ENCODE measurements around the gene GIPC1.
"Not testable (repeated sequence)": the region's sequence is repeated elsewhere in the genome, so short reads cannot be mapped to it uniquely, and the experiment has no call there.

GIPC1 gene

DNA sequence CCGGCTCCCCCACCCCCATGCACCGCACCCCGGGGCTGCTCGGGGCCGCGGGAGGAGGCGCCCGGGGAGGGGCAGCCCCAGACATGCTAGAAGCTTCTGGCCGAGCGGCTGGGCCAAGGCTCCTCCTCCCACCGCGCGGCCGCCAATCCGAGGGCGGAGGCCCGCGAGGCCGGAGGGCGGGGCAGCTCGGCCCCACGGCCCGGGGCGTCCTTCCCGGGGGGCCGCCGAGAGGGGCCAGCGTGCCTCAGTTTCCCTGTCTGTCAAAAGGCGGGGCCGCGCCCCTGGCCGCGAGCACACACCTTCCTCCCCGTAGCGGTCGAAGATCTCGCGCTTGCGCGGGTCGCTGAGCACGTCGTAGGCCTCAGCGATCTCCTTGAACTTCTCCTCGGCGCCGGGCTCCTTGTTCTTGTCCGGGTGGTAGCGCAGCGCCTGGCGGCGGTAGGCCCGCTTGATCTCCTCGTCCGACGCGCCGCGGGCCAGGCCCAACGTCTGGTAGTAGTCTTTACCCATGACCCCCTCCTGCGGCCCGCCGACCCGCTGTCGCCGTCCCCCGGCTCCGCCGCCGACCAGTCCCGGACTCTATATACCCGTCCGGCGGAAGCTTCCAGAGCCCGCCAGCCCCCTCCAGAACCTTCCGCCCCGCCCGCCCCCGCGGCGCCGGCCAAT, 22.0 kb upstream of the GIPC1 start, which contains the start of gene DNAJB1:
TSS of gene DNAJB1 (minus strand) at position 558 of the 666 bp plus-strand sequence. CDS start at position 510, 48 bp downstream.
- peak; percentile 99 for DNase-seq (ENCODE audit: low spot score)

DNA sequence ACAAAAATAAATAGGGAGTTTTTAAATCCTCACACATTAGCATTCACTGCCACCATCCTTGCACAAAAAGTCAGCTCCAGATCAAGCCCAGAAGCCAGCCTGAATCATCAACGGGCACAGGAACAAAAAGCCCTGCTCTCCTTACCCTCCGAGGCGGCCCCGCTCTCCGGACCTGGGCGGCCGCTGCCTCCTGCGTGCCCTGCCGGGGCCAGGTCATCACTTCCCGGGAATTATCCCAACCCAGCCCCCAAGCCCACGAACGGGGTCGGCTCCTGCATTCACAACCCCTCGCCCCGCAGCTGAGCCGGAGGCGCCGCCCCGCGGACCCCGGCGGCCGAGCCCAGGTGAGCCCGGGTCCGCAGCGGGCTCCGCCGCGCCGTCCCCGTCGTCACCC, 21.5 kb upstream of the GIPC1 start:
- DNase-seq (ENCODE audit: low spot score), result no peak

DNA sequence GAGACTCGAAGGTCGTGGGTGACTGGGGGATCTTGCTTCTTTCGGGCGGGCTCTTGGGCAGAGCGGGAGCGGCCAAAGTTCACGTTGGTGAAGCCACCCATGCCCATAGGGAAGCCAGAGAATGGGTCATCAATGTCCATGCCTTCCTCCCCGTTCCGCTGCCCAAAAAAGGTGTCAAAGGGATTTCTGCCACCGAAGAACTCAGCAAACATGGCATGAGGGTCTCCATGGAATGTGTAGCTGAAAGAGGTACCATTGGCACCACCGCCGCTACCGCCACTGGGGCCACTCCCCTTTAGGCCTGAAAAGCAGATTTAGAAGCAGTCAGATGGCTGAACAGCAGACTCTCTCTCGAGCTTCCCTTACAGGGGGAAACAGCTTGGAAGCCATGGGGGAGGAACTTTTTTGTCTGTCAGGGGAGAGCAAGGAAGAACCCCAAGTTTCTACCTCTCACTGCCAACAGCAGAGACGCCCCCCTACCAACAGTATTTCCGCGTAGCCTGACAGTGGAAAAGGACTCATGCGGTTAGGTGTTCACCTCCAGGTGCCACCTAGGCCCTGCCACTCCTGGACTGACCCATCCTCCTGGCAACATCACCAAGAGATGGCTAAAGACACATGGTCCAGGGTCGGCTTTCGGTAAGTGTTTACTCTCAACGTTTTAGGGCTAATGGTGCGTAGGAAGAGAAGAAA, 21.0 kb upstream of the GIPC1 start:
- DNase-seq (ENCODE audit: low spot score), result no peak

DNA sequence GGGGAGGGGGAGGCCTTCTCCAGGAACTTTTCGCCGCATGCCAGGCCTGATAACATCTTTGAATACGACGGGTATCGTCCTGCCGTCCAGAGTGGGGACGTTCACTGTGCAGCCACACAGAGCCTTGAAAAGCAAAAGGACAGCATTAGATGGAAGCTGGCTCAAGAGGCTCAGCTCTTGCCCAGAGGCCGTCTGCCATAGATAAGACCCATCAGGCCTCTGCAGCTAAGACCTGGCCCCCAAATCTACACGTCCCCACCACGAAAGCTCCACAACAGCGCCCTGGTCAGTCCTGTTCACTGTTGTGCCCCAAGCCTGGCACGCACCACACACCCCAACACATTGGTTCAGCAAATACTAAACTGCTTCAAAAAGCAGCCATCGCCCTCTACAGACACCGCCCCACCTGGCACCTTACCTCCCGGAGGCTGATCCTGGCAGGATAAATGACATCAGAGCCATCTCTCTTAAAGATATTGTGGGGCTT, 20.2 kb upstream of the GIPC1 start:
- no peak for DNase-seq (ENCODE audit: low spot score)

DNA sequence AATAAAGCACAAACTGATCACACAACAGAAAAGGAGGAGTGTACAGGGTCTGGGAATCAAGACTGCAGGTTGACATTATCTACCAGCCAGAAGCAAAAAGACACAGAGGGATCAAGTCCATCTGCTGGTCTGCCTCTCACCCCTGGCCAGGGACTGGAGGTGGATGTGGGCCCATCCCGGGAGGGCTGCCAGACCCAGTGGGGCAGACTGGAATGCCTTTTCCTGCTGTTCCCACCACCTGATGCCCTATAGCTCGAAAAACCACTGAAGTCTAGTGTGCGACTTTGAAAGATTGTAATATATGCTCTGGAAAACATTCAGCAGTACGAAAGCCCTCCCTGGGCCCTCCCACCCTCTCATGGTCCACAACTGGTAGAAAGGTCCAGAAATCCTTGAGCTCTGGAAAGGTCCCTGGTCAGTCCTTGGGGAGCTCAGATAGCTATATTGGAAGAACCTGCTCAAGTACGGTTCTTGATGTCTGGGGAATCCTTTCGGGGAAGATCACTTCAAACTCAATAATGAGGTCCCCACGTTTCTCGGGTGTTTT, 19.6 kb upstream of the GIPC1 start:
- no peak for DNase-seq (ENCODE audit: low spot score)

DNA sequence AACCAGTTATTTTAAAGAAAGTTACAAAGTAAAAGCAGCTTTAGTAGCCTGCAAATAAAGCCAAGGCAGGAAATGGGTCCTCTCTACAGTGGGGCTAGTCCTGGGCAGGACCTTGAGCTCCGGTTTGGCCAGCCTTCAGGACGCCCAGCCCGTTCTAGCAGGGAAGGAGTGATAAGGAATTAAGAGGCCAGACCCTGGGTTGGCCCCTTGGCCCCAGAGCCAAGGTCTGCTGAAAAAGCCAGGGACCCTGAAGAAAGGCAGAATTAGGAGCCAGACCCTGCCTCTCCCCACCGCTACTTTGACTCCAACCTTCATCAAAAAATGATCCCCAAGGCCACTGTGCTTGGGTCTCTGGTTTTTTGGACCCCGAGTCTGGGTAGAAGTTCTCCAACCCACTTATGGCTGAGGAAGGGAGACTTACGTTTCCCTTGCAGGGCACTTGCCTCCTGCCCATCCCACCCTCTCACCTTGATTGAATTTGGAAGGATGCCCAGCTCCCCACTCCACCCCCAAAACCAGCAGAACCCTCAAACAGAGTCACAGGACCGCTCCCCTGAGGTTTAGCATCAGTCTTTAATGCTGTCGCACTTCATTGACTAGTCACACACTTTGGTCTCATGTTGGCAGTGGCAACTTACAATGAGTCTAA, 18.4 kb upstream of the GIPC1 start:
- no peak for DNase-seq (ENCODE audit: low spot score)

DNA sequence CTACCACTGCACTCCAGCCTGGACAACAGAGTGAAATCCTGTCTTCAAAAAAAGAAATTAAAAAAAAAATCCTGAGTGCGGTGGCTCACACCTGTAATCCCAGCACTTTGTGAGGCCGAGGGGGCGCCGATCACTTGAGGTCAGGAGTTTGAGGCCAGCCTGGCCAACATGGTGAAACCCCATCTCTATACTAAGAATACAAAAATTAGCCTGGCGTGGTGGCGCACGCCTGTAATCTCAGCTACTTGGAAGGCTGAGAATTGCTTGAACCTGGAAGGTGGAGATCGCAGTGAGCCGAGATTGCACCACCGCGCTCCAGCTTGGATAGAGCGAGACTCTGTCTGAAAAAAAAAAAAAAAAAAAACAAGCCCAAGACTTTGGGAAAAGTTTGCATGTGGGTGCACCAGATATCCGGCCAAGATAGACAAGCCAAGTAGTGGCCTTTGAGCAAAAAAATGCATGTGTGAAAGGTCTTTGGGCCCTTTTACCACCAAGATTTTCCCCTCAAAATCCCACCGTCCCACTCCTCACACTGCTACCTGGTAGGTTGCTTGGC, 16.6 kb upstream of the GIPC1 start:
- DNase-seq (ENCODE audit: low spot score), result no peak

DNA sequence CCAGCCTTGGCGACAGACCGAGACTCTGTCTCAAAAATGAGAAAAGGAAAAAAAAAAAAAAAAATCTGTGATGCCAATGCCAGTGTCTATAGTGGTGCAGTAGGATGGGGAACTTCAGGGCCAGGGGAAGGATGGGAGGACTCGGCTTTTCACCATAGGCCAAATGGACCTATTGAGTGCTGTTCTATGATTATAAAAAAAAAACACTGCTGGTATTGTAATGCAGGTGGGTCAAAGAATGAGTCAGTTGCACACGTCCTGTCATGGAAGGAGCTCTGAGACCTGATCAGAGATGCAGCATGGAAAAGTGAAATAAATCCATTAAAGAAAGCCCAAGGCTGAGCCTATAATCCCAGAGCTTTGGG, 15.3 kb upstream of the GIPC1 start:
- DNase-seq (ENCODE audit: low spot score), result no peak

DNA sequence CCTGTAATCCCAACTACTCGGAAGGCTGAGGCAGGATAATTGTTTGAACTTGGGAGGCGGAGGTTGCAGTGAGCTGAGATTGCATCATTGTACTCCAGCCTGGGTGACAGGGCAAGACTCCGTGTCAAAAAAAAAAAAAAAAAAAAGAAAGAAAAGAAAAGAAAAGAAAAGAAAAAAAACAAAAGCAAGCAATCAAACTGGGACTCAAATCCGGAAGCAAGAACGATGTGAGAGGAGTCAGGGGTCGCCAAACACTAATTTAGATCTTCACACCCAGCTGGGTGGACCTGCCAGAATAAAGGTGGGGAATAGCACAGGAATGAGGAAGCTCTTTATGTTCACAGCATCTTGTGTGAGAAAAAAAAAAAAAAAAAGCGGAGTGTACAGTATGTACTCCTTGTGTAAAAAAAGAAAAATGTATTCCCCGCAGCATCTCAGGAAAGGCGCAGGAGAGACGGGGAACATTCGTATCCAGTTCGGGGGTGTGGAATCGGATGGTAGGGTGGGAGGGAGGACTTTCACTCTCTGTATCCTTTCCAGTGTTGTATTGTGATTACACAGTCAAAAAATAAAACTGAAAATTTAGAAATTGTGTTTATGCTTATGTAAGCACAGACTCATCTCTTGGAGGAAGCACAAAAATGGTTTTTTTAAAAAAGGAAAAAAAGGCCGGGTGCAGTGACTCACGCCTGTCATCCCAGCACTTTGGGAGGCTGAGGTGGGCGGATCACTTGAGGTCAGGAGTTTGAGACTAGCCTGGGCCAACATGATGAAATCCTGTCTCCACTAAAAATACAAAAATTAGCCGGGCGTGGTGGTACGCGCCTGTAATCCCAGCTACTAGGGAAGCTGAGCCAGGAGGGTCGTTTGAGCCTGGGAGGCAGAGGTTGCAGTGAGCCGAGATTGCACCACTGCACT, 14.6 kb upstream of the GIPC1 start:
- no peak for DNase-seq (ENCODE audit: low spot score)

DNA sequence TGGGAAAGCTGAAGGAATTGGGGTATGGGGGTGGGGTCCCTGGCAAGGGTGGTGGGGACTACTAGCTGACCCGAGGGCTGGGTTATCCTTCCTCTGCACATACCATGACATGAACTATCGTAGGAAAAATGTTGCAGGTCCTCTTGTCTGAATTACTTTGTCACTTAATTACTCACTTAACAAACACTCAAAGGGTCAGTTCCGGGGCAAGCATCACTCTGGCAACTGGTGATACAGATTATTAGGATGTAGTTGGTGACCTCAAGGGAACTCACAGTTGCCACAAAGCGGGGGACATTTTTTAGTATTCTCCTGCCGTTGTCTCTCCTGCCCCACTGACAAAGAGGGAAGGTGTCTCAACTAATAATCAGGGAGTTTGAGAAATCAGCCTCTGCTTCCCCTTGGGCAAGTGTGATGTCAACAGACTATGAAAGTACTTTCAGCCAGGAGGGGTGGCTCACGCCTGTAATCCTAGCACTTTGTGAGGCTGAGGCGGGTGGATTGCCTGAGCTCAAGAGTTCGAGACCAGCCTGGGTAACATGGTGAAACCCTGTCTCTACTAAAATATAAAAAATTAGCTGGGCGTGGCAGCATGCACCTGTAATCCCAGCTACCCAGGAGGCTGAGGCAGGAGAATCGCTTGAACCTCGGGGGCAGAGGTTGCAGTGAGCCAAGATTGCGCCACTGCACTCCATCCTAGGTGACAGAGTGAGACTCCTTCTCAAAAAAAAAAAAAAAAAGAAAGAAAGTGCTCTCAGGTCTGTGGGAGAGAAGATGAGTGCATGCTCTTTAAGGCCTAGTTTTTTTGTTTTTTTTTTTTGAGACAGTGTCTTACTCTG, 12.0 kb upstream of the GIPC1 start:
- DNase-seq (ENCODE audit: low spot score), result no peak

DNA sequence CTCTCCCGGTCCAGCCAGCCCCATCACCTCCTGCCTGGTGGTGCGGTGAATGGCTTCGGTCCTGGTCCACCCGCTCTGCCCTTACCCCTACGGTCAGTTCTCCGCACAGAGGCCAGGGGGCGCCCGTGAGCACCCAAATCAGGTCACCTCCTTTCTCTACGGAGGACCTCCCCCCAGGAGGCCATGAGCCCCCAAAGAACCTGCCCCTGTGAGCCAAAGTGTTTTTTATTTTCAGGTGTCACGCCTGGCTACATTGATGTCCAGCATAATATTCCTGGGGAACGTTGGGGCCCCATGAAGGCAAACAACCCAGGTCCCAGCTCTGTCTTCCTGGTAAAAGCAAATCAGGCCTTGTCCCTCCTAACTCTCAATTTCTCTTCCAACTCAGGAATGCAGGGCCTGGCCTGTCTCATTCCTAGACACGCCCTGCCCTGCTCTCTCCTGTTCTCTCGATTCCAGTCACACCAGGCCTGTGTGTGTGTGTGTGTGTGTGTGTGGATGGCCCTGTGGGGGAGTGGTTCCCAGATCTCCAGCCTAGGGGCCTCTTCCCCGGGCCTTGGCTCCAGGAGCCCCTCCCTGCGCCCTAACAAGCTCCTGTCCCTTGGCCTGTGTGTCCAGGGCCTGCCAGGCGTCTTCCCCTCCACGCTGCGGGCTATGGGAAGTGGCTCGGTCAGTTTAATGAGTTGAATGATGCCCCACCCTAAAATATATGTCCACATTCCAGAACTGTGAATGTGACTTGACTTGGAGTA, 9.7 kb upstream of the GIPC1 start:
- DNase-seq (ENCODE audit: low spot score), result no peak

DNA sequence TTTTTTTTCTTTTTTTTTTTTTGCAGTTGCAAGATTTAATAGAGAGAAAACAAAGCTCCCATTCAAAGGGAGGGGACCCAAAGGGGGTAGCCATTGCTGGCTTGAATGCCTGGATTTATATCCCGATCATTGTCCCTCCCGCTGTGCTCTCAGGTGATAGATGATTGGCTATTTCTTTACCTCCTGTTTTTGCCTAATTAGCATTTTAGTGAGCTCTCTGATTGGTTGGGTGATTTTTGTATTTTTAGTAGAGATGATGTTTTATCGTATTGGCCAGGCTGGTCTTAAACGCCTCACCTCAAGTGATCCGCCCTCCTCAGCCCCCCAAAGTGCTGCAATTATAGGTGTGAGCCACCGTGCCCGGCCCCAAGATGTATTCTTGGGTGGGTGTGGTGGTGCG, 8.6 kb upstream of the GIPC1 start:
- not testable (repeated sequence) for DNase-seq (ENCODE audit: low spot score)

DNA sequence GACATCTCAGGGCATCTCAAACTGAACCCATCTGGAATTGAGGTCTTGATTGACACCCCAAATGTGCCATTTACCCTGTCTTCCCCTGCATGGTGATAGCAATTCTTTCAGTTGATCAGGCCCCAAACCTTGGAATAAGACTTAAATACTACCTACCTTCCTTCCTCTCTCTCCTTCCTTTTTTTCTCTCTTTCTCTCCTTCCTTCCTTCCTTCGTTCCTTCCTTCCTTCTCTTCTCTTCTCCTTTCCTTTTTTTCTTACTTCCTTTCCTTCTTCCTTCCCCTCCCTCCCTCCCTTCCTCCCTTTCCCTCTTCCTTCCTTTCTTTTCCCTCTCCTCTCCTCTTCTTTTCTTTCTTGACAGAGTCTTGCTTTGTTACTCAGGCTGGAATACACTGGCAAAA, 7.4 kb upstream of the GIPC1 start:
- DNase-seq (ENCODE audit: low spot score), result no peak

DNA sequence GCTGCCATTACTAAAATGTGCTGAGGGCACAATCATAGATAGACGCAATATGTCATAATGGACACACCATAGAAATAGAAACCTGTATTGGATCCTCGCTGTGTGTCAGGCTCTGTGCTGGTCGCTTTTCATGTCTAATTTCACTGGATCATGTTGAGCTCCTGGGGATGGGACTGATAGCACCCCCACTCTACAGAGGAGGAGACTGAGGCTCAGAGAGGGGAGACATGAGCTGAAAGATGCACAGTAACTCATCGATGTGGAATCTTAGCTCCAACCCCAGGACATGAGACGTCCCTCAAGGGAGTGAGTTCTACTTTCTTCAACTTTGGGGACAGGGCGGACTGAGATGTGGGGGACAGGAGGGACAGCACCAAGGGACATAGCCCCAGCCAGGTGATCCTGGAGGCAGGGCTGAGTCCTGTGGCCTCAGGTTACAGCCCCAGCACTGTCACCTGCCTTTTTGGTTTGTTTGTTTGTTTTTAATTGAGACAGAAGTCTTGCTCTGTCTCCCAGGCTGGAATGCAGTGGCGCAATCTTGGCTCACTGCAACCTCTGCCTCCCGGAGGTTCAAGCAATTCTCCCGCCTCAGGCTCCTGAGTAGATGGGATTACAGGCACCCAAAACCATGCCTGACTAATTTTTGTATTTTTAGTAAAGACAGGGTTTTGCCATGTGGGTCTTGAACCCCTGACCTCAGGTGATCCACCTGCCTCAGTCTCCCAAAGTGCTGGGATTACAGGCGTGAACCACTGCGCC, 6.6 kb upstream of the GIPC1 start:
- DNase-seq (ENCODE audit: low spot score), result no peak

DNA sequence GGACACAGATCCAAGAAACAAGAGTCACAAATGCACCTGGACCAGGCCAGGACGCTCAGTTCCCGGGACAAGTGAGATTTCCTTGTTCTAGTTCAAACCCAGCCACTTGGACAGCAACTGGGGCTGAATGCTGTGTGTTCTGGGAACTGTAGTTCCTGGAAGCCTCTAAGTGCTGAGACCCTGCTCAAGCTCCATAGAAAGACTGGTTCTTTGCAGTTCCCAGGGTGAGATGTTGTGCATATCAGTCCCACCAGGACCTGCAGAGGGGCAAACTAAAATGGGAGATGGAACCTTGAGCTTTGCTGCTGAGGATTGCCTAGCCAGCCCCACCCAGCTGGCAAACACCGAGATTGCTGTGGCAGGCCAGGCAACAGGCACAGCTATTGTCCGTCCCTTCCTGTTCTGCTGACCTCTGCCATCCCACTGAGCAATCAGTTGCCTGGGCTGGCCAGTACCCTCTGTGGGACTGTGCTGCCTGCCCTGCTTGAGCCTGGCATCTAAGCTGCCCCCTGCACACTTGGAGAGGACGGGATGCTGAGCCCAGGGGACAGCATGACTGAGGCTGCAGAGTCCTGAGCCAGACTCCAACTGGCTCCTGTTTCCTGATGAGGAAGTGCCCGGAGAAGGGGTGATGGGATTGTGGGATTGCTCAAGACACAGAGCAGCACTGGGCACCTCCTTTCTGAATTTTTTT, 1.4 kb upstream of the GIPC1 start:
- DNase-seq (ENCODE audit: low spot score), result no peak

DNA sequence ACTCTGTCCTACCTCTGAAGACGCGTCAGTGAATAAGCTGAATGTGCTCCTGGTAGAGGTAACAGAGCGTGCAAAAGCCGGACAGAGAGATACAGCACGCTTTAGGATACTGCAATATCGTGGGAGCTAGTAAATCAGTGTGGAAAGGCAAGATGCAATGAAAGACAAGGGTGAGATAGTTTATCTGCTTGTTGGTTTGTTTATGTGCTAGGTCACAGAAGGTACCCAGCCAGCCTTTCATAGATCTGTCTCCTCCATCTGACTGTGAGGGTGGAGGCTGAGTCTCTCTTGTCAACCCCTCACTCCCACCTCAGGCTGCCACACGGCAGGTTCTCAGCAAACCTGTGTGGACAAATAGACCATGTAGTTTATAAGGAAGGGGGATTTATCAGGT, 904 bp upstream of the GIPC1 start:
- no peak for DNase-seq (ENCODE audit: low spot score)

DNA sequence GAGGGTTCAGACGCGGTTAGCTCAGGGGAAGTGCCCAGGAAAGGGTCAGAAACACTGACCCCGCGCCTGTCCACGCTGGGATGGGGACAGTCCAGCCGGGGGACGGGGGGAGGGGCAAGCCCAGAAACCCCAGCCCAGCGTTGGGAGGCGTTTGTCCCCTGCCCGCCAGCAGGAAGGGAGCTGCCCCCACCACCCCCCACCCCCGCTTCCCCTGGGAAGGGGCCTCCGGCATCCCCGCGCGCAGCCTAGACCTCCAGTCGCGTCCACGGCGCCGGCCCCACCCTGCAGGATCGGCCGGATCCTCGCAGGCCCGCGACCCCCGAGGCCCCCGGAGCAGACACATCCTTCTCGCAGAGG, 277 bp downstream of the GIPC1 start:
- DNase-seq (ENCODE audit: low spot score), result no peak

DNA sequence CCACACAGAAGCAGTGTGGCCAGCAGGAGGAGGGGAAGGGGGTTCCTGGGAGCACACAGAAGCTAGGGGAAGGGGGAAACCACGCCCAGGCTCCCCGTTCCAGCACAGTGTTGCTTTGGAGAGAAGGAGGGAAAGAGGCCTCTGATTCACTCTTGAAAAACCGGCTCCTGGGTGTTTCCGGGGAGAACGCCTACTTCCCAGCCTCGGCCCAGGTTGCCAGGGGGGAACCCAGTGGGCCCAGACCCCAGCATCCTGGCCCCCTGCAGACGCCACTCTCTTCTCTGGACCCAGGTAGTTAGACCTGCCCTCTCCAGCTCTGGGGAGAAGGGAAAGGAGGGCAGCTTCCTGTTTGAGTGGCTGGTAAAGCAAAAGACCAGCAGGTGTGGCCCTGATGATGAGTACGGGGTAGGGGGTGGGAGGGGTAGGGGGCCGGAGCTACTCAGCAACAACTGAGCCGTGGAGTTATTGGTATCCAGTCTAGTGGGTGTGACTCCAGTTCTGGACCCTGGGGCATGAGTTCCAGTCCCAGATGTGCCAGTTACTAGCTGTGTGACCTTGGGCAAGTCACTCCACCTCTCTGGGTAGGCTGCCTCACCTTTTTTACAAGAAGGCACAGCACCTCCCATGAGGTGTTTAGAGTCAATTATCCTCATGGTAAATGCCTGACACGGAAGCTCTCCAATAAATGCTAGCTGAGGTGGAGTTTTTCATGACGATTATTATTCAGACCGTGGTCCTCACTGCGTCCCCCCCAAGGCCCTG, 836 bp downstream of the GIPC1 start:
- no peak for DNase-seq (ENCODE audit: low spot score)
